RWPE1 (cell line): ENCODE results near the gene LRRC26.

Experiments used
- CTCF ChIA-PET: fragments of 350-600 bp; sonication (Branson Sonifier 250); formaldehyde crosslinking; extraction: SDS; loops from one replicate; lab custom pipeline; 2021; lab: Yijun Ruan, JAX
- POLR2A ChIA-PET: fragments of 400-600 bp; formaldehyde crosslinking; extraction: SDS; loops from one replicate; lab custom pipeline; 2020; ENCODE audit warnings: antibody characterized with exemption; ENCODE audit not compliant: low non-redundant PET; lab: Yijun Ruan, JAX
- DNase-seq: peaks from one replicate; pipeline ENCODE4 v3.0.0; 2012; ENCODE audit warnings: low spot score
- H3K27ac ChIP-seq: fragments of 450-650 bp; 2 replicates; pipeline ENCODE4 v1.5.1; 2017
- TF ChIP-seq, protein P1 (sequence below): fragments of 450-650 bp; conservative IDR thresholded peaks from 2 replicates; pipeline ENCODE4 v1.5.1; 2017; ENCODE audit warnings: low read depth, mild to moderate bottlenecking

Gene LRRC26

DNA sequence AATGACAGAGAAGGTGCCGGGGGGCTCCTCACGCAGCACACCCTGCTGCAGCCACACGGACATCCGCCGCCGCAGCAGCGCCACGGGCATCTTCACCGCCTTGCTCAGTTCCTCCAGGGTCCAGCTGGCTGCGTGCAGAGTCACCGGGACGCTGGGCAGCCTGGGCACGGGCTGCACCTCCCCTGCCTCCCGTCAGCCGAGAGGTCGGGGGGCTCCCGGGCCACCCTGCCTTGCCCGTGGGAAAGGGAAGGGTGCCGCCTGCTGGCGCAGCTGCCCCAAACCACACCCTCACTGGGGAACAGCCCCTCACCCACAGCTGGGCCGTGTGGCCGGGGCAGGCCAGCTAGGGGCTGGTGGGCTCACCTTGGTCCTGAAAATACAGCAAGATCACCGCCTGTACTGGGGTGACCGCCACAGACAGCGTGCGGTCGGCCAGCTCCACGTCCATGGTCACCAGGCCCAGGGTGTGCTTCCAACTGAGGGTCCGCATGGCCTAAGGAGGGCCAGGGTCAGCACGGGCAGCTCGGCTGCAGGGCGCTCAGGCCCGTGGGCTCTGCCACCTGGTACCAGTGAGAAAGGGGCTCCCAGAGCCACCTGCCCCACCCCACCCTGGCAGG lies 5.6 kb upstream of the LRRC26 start:
- TF ChIP-seq, protein P1, sequence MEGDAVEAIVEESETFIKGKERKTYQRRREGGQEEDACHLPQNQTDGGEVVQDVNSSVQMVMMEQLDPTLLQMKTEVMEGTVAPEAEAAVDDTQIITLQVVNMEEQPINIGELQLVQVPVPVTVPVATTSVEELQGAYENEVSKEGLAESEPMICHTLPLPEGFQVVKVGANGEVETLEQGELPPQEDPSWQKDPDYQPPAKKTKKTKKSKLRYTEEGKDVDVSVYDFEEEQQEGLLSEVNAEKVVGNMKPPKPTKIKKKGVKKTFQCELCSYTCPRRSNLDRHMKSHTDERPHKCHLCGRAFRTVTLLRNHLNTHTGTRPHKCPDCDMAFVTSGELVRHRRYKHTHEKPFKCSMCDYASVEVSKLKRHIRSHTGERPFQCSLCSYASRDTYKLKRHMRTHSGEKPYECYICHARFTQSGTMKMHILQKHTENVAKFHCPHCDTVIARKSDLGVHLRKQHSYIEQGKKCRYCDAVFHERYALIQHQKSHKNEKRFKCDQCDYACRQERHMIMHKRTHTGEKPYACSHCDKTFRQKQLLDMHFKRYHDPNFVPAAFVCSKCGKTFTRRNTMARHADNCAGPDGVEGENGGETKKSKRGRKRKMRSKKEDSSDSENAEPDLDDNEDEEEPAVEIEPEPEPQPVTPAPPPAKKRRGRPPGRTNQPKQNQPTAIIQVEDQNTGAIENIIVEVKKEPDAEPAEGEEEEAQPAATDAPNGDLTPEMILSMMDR, result peak; percentile 26; the same call in 1 of the 2 replicates
- no peak overlapping the region for H3K27ac ChIP-seq
- CTCF ChIA-PET, result interaction anchor here (1.1 to 1.9 kb wide), 5 partner anchors 12 to 63 kb away, joined by 3 to 11 read pairs (median 5); partner anchors contain the start of genes ANAPC2 and SSNA1
- no peak for DNase-seq
- POLR2A ChIA-PET, result no interaction called here

DNA sequence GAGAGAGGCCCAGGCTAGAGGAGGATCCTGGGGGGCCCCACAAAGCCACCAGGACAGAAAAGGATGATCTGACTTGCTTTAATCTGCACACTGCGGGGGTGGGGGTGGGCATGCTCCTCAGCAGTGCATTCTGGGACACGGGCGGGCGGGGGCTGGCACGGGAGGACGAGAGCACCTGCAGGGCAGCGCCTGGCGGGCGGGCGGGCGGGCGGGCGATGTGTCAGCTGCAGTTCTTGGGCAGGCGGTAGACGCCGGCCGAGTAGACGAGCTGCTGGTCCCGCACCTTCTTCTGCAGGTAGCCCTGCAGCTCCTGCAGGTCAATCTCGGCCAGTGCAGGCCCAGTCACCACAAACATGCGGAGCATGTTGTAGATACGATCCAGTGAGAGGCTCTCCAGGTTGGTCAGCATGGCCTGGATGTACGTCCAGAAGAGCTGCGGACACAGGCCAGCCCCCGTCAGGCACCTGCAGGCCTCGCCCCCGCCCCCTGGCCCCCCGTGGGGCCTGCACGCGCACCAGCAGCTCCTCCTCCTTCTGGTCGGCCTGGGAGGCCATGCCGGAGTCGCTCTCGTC lies 5.0 kb upstream of the LRRC26 start:
- DNase-seq, result no peak
- ChIA-PET CTCF (interaction anchor here (0.7 to 1.7 kb wide), 4 partner anchors 8 to 64 kb away, joined by 3 to 5 read pairs (median 3); no protein-coding TSS in a partner anchor), POLR2A (no interaction called here)
- no peak overlapping the region for H3K27ac ChIP-seq
- TF ChIP-seq, protein P1, result no peak

DNA sequence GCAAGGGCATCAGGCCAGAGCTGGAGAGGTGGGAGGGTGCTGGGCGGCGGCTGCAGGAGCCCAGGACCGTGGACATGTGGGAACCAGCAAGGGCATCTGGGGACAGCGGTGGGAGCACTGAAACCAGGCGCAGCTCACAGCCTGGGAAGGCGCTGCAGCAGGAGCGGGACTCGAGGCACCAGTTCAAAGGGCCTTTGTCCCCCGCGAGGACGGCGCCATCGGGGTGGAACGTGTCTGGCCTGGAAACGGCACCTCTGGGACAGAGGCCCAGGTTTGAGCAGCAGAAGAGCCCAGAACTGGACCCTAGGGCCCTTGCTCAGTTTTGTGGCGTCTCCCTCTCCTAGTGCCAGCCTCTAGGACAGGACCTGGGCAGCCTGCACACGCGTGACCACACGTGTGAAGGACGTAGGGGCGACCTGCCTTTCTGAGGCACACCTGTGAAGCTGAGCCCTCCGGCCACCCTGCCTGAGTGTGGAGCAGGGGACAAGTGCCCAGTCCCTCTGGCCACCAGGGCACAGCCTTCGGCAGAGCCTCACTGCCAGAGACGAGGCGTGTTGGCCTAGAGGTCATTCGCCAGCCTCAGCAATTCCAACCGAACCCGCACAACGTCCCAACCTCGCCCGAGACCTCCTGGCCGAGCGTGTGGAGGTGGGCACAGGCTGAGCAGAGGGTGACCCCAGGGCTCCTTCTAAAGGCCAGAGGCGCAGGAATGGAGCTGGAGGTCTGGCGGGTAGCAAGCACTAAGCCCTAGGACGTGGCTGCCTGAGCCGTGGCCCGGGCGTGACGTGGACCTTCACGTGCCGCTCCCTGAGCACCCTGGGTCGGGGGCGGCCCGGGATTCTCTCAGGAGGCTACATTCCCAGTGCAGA lies 4.2 kb upstream of the LRRC26 start:
- ChIA-PET POLR2A (no interaction called here), CTCF (interaction anchor here (1.0 to 1.7 kb wide), 4 partner anchors 54 to 128 kb away, joined by 3 to 5 read pairs (median 3); partner anchors contain the start of gene NPDC1)

DNA sequence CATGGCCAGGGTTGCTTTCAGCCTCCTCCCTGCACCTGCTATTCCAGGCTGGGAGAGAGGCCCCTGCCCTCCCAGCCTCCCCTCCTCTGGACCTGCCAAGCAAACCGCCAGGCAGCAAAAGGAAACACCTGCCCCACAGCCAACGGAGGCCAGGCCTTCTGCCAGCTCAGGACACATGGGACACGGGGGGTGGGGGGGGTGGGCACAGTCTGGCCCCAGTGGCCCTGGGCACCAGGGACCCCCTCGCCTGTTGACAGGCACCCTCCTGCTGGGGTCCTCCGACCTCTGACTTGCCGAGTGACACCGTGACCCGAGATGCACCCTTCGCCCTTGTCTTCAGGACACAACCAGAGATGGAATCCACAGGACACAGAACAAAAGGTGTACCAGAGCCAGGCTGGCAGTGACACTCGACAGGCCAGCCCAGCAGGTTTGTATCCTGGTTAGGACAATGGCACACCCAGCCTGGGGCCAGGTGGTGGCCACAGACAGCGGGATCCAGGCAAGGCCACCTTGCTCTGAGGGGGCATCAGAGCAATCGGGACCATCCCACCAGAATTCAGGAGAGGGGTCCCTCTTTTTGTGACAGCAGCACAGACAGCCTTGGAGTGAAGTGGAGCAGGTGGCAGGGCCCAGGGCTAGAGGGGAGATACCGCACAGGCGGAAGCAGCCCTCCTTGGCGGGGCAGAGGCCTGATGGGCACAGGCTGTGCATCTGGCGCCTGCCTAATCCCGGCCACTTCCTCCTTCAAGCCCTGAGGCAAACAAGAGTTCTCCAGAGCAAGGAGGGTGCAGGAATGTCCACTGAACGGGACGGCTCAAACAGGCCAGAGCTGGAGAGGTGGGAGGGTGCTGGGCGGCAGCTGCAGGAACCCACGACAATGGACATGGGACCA lies 3.3 kb upstream of the LRRC26 start:
- TF ChIP-seq, protein P1, result no peak
- POLR2A ChIA-PET, result no interaction called here
- CTCF ChIA-PET, result interaction anchor here (0.6 to 1.0 kb wide), 3 partner anchors 28 to 127 kb away, joined by 3 read pairs; partner anchors contain the start of gene NPDC1
- H3K27ac ChIP-seq, result no peak overlapping the region
- DNase-seq, result no peak

More for the DNA sequence above, 4.2 kb upstream of the LRRC26 start:
- no peak overlapping the region for H3K27ac ChIP-seq
- TF ChIP-seq, protein P1, result no peak
- no peak for DNase-seq

DNA sequence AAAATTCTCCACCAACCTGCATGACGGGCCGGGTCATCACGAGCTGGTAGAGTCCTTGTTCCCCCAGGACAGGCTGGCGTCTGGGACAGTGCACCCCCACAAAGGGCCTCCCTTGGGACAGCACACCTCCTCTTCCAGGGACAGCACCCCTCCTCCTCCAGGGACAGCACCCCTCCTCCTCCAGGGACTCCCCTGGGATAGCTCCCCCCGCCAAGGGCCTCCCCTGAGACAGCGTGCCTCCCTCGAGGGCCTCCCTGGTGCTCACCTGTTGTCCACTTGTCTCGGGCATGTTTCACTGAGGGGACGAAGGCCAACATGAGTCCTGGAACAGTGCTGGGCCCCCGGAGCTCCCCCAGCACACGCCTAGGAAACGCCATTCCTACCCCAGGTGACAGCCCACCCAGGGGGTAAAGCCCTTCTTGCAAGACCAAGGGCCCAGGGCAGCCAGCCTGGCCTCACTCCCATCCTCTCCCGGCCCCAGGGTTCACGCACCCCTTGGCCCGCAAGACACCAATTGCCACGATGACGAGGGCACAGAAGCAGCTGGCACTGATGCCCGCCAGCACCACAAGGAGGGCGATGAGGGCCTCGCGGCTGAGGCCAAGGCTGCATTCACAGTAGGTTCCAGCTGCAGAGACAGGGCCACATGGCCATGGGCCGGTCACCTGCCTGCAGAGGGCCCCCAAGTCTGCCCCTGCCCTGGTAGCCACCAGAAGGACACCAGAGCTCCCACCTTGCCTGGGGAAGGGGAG lies 1.5 kb upstream of the LRRC26 start:
- DNase-seq, result no peak
- ChIA-PET CTCF (interaction anchor here (0.5 to 1.9 kb wide), 4 partner anchors 9 to 89 kb away, joined by 4 to 5 read pairs (median 4); partner anchors contain the start of gene RNF224), POLR2A (interaction anchor here (0.7 kb wide), 1 partner anchor 34 kb away, joined by 3 read pairs; the partner anchor contains the start of gene NDOR1)
- no peak overlapping the region for H3K27ac ChIP-seq
- TF ChIP-seq, protein P1, result no peak
